Glomerular visceral epithelial cell (primary cell): ENCODE measurements around the gene RUVBL2.
A peak's percentile ranks its signal among the peaks of the same experiment; 100 is the strongest.

Experiments
- DNase-seq: peaks from one replicate; pipeline ENCODE4 v3.0.0-alpha.2; 2016; ENCODE audit errors: extremely low spot score

RUVBL2 gene

DNA sequence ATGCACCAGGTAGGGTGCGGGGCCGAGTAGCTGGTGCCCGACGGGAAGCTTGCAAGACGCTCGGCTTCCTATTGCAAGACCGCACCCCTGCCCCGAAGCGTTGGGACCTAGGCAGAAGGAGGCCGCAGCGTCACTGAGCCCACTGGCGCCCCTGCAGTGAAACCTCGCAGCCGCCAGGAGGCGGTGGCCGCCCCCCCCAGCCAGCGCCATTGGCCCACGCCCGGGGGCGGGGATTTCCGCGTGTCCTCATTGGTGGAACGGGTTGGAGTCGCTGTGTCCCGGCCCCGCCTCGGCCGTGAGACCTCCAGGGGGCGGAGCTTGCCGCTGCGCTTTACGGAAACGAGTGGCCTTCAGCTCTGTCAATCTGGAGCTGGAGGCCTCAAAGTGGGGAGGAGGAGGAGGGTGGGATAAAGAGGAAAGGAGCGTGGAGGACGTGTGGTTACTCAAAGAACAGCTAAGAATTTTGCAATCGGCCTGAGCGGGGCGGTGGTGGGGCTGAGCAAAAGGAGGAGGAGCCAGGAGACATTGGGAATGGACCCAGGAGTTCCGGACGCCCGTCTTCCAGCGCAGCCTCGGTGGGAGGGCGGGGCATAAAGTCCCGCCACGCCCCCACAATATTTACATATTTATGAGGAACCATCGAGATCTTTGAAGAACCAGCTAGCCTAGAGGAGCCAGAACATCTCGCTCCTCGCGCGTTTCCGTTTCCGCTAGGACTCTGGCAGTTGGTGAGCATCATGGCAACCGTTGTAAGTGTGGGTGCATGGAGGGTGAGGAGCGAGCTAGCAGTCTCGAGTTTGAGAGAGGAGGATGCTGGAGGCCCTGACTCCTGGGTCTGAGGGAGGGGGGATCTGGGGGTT is at the start of gene RUVBL2, which contains the start of gene GYS1:
RUVBL2 (plus strand) TSS at position 713 of the 860 bp plus-strand sequence; CDS start at position 738, 25 bp downstream.
GYS1 (minus strand) TSS at position 135 of the 860 bp plus-strand sequence. CDS start 197 bp downstream, outside the sequence.
- DNase-seq = peak; percentile 100

DNA sequence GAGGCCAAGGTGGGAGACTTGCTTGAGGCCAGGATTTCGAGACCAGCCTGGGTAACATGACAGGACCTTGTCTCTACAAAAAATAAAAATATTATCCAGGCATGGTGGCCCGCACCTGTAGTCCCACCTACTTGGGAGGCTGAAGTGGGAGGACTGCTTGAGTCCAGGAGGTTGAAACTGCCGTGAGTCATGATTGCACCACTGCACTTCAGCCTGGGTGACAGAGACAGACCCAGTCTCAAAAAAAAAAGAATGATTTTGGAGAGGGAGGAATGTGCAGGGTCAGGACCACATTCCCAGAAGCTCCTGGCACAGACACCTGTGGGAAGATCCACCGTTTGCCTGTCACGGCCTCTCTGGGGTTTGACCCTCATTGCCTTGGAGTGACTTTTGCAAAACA is 48.3 kb upstream of the RUVBL2 start:
- DNase-seq = no peak

- no peak for DNase-seq
These were observed 47.9 kb upstream of the RUVBL2 start for GRCh38 chr19:48945817-48946216.

- DNase-seq = no peak
These were observed 47.0 kb upstream of the RUVBL2 start for GRCh38 chr19:48946463-48947257.

DNA sequence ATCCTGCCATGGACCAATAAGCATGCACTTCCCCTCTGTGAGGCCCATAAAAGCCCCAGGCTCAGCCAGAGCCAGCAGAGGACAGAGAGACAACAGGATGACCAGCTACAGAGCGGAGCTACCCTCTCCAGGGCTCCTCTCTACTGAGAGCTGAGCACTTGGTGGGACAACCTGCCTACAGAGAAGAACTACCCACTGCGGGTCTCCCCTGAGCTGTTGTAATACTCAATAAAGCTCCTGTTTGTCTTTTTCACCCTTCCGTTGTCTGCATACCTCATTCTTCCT is 46.5 kb upstream of the RUVBL2 start:
- no peak for DNase-seq

GRCh38 chr19:48950159-48950558 is 43.5 kb upstream of the RUVBL2 start:
- no peak for DNase-seq

DNA sequence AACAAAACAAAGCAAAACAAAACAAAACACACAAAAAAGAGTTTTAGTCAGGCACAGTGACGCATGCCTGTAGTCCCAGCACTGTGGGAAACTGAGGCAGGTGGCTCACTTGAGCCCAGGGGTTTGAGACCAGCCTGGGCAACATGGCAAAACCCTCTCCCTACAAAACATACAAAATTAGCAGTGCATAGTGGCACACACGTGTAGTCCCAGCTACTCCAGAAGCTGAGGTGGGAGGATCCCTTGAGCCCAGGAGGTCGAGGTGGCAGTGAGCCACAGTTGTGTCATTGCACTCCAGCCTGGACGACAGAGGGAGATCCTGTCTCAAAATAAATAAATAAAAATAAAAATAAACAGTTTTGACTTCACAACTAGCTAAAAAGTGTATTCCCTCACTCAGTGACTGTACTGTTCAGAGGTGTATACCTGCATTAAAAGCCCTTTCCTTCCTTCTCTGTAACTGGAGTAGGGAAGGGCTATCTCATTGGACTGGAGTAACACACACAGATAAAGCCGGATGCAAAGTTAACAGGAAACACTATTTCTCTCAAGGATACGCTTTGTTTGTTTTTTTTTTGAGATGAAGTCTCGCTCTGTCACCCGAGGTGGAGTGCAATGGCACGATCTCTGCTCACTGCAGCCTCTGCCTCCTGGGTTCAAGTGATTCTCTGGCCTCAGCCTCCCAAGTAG is 42.7 kb upstream of the RUVBL2 start:
- no peak for DNase-seq

DNA sequence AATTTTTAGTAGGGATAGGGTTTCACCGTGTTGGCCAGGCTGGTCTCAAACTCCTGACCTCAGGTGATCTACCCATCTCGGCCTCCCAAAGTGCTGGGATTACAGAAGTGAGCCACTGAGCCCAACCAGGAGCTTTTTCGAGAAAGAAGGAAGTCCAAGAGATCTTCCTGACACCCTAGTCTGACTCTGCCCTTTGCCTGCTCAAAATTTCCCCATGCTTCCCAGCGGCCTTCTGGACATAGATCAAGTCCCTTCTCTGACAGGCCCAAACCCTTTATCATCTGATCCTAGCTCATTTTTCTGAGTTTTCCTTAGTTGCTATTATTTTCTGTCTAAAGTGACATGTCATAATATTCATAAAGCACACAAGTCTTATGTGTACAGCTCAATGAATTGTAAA is 40.5 kb upstream of the RUVBL2 start:
- DNase-seq = no peak

GRCh38 chr19:48953990-48954594 is 39.6 kb upstream of the RUVBL2 start:
- no peak for DNase-seq

DNA sequence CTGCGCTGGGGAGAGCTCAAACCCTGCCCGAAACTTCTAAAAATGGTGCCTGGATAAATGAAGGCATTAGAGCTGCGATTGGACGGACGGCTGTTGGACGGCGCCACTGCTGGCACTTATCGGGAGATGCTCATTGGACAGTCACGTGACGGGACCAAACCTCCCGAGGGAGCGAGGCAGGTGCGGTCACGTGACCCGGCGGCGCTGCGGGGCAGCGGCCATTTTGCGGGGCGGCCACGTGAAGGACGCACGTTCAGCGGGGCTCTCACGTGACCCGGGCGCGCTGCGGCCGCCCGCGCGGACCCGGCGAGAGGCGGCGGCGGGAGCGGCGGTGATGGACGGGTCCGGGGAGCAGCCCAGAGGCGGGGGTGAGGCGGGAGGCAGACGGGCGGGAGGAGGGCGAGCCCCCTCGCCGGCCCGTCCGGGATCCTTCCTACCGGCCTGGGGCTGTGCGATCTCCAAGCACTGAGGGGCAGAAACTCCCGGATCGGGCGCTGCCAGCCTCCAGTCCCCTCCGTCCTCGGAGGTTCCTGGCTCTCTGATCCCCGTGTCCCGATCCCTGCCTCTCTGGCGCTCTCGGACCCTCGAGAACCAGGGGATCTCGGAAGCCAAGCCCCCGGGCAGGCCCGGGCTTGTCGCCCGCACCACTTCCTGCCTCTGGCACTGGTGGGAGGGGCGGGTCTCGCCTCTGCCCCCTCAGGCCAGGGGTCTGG is 38.9 kb upstream of the RUVBL2 start, which contains the start of gene BAX:
BAX (plus strand) TSS at position 281 of the 713 bp plus-strand sequence; CDS start at position 335, 54 bp downstream.
- DNase-seq = peak; percentile 94

DNA sequence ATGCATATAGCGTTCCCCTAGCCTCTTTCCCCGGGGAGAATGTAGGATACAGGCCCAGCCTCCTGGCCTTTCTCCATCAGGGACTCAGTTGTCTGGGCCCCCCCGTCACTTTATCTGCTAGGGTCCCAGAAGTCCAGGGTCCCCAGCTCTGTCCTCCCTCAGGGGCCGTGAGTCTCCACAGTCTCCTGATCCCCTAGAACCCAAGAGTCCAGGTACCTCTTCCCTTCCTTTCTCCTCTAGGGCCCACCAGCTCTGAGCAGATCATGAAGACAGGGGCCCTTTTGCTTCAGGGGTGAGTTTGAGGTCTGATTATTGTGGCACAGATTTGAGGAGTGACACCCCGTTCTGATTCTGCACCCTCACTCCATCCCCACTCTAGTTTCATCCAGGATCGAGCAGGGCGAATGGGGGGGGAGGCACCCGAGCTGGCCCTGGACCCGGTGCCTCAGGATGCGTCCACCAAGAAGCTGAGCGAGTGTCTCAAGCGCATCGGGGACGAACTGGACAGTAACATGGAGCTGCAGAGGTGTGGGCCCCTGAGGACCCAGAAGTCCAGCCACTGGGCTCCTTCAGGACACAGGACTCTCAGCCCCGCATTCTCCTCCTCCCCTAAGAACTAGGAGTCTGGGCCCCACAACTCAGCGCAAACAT is 38.3 kb upstream of the RUVBL2 start:
- DNase-seq = no peak

- DNase-seq = no peak
These were observed 35.7 kb upstream of the RUVBL2 start for GRCh38 chr19:48958006-48958405.

- no peak for DNase-seq
These were observed 34.1 kb upstream of the RUVBL2 start for GRCh38 chr19:48959341-48960239.

DNA sequence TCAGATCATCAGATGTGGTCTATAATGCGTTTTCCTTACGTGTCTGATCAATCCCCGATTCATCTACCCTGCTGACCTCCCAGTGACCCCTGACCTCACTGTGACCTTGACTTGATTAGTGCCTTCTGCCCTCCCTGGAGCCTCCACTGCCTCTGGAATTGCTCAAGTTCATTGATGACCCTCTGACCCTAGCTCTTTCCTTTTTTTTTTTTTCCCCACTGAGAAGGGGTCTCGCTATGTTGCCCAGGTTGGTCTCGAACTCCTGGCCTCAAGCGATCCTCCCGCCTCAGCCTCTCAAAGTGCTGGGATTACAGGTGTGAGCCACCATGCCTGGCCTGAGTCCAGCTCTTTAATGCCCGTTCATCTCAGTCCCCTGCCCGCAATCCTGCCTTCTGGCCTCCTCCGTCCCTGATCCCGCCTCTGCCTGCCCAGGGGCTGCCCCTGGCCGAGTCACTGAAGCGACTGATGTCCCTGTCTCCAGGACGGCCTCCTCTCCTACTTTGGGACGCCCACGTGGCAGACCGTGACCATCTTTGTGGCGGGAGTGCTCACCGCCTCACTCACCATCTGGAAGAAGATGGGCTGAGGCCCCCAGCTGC is 32.5 kb upstream of the RUVBL2 start:
- peak; percentile 20 for DNase-seq

DNA sequence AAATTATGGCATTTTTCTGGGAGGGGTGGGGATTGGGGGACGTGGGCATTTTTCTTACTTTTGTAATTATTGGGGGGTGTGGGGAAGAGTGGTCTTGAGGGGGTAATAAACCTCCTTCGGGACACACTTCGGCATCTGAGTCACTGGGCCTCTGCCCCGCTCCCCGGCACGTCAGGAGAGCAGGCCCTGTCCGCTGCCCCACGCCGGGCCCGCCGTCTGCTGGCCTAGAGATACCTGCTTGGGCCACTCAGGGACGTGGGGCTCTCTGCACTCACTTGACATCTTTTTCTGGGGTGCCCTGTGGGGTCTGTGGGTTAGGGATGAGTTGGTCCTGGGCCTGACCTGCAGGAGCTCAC is 32.0 kb upstream of the RUVBL2 start:
- no peak for DNase-seq

DNA sequence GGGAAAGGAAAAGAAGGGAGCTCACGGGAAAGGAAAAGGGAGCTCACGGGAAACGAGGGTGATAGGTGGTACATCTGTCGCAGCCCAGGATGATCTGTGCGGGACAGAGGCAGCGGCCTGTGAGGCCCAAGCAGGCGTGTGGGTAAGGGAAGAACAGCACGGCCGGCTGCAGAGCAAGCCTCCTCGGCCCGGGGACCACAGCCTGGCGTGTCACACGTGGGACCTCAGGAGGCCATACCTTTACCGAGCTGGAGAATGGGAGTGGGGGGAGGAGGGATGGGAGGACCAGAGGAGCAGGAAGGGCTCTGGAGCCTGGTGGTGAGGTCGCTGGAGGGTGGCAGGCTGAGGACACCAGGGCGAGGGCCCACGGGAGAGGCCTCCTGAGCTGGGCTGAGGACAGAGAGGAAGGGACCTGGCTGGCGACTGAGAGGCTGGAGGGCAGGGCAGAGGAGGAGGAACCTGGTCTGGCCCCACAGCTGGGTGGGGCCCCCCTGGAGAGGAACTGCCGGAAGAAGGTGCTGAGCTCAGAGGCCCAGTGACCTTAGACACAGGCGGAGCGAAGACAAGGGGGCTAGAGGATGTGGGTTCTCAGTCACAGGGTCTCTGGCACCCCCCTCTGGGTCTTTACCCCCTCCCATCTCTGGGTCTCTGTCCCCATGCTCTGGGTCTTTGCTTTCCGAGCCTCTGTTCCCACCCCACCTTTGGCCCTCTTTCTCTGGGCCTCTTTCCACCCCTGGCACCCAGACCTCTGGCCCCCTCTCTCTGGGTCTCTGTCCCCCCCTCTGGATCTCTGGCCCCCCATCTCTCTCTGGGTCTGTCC is 31.4 kb upstream of the RUVBL2 start:
- DNase-seq = peak; percentile 85

- no peak for DNase-seq
These were observed 30.9 kb upstream of the RUVBL2 start for GRCh38 chr19:48962849-48963165.

DNA sequence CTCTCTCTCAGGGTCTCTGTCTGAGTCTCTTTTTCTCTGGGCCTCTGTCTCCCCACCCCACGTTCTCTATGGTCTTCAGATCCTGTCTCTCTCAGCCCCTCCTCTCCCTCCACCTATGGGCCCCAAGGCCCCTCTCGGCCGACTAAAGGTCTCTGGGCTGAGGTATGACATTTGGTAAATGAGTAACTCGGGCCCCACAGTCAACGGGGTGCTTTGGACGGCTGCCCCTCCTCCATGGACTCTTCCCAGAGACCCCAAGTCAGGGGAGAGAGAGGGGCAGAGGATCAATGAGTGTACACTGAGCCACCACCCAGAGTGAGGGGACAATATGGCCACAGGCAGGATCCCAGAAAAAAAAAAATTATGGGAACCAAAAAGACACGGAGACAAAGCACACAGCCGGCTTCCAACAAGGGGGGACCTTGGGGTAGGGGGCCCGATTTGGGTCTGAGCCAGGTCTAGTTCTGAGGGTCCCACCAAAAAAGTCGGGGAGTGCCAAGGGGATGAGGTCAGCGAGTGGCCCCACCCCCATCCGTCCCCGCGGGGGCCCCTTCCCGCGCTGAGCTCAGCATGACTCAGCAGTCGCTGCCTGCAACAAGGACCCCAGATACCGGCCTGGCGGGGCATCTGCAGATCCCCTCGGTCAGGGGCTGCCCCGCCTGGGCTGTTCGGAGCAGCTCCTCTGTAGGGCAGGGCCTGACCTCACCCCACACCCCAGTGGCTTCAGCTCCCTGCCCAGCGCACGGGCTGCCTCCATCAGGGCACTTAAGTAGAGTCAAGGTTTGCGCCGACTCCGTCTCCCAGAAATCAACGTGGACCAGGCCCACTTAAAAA is 30.1 kb upstream of the RUVBL2 start:
- peak; percentile 95 for DNase-seq
